ENCODE data around the gene PLXNB1. TPM values are rescaled to one million over a fixed set of nuclear protein-coding genes. Genes with fewer than 3 reads are reported as not detected.

Gene PLXNB1
- total RNA-seq, 5 donors from 2014 or later (not counting 1 experiment from before 2014, with no cell fraction given): 2.5 to 6.9 (median 5.9) TPM

DNA sequence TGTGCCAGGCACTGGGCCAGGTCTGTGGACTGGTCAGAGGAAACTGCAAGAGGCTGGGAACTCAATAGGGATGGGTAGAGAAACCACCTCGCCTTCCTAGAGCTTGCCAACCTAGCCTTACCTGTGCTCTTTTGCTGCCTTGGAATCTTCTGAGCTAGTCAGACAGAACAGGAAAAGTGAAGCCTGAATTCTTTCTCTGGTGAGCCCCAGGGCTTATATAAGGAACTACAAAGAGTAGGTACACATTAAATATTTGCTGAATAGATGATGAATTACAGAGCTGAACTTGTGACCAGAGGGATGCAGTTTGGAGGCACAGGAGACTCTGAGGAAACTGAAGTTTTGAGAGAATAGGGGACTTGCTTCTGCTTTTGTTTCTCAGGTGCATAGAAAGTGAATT, 73.5 kb downstream of the PLXNB1 start:
- Histone ChIP-seq H3K4me1 (ENCODE audit: control insufficient read depth in 1 of 2, extremely low read depth in 1 of 2, insufficient read depth in 2 of 2, low read length in 2 of 2) (no peaks in the 10 kb centered on the region), H3K27ac (ENCODE audit: low read length) (no peak overlapping the region), H3K9me3 (no peaks in the 10 kb centered on the region), H3K4me3 (ENCODE audit: control insufficient read depth in 1 of 2, extremely low read depth in 1 of 2, low read length in 1 of 2) (no peak overlapping the region), H3K36me3 (ENCODE audit: control insufficient read depth in 2 of 2, extremely low read depth in 1 of 2, insufficient read depth in 1 of 2, low read length in 1 of 2) (no peaks in the 10 kb centered on the region), H3K27me3 (replicated peaks in 1 of 2; ENCODE audit: control insufficient read depth in 2 of 2, extremely low read depth in 1 of 2, insufficient read depth in 2 of 2, low read length in 1 of 2) (peaks cover 0 to 26% of the 10 kb centered on the region in 2 experiments)
- WGBS (ENCODE audit: insufficient coverage): 67% methylated on average over 1 of the region's 1 CpG
- ChIA-PET POLR2A (no interaction called here), CTCF (no interaction called here)
- H3K36me3 Mint-ChIP-seq: no peaks in the 10 kb centered on the region
- peaks cover 23 to 35% of the 10 kb centered on the region in 2 donors for H3K27me3 Mint-ChIP-seq
- ATAC-seq (replicated peaks in 1 of 4): no peak
- no peak for DNase-seq
- no peak overlapping the region for H3K27ac Mint-ChIP-seq
- H3K9me3 Mint-ChIP-seq: peaks cover 0 to 9% (median 5%) of the 10 kb centered on the region in 3 donors
- no peak overlapping the region for H3K4me3 Mint-ChIP-seq
- H3K4me1 Mint-ChIP-seq: no peaks in the 10 kb centered on the region

DNA sequence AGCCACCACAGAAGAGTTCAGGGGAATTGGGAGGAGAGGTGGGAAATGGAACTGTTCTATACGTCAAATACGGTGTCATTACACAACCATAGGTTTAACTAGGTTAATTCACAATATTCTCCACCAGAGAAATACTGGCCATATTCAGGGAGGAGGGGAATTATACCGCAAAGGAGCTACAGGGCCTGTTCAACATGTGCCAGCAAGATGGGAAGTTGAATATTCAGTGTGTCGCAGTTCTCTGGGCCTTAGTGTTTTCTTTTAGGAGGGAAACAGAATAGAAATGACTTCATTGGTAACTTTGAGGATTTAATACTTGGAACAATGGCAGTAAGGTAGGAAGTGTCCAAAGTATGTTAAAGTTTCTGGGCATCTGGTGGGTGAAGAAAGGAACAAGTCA, 75.9 kb downstream of the PLXNB1 start:
- CTCF ChIA-PET: no interaction called here
- H3K27ac Mint-ChIP-seq: no peak overlapping the region

More for the DNA sequence above, 75.9 kb downstream of the PLXNB1 start:
- no peaks in the 10 kb centered on the region for H3K4me1 ChIP-seq (ENCODE audit: control insufficient read depth in 1 of 2, extremely low read depth in 1 of 2, insufficient read depth in 2 of 2, low read length in 2 of 2)
- ATAC-seq (replicated peaks in 1 of 4) (no peak), DNase-seq (no peak)
- H3K27ac ChIP-seq (ENCODE audit: low read length): no peak overlapping the region
- POLR2A ChIA-PET: no interaction called here
- H3K4me1 Mint-ChIP-seq: no peaks in the 10 kb centered on the region
- no peak overlapping the region for H3K4me3 ChIP-seq (ENCODE audit: control insufficient read depth in 1 of 2, extremely low read depth in 1 of 2, low read length in 1 of 2)
- WGBS (ENCODE audit: insufficient coverage): 86% methylated on average over 2 of the region's 4 CpGs
- peaks cover 23 to 39% of the 10 kb centered on the region in 2 donors for H3K27me3 Mint-ChIP-seq
- H3K36me3 Mint-ChIP-seq: no peaks in the 10 kb centered on the region
- no peak overlapping the region for H3K4me3 Mint-ChIP-seq
- H3K9me3 ChIP-seq: no peaks in the 10 kb centered on the region
- no peaks in the 10 kb centered on the region for H3K9me3 Mint-ChIP-seq
- H3K36me3 ChIP-seq (ENCODE audit: control insufficient read depth in 2 of 2, extremely low read depth in 1 of 2, insufficient read depth in 1 of 2, low read length in 1 of 2): no peaks in the 10 kb centered on the region
- peaks cover 0 to 30% of the 10 kb centered on the region in 2 experiments for H3K27me3 ChIP-seq (replicated peaks in 1 of 2; ENCODE audit: control insufficient read depth in 2 of 2, extremely low read depth in 1 of 2, insufficient read depth in 2 of 2, low read length in 1 of 2)

Other genes starting within 250 kb of the PLXNB1 start
- gene CDC25A, start 241.7 kb downstream of the PLXNB1 start, total RNA-seq: 1 to 10 TPM in 1 of 5 donors, under 1 TPM in 4; 0.28 to 1.1 (median 0.44) TPM
- not detected for gene CAMP, start 206.6 kb downstream of the PLXNB1 start, total RNA-seq
- gene ZNF589, start 189.0 kb downstream of the PLXNB1 start, total RNA-seq: 10 to 100 TPM; 34.4 to 47.6 (median 44.2) TPM
- 10 to 100 TPM; 15.2 to 38.0 (median 31.8) TPM for gene NME6, start 128.7 kb downstream of the PLXNB1 start, total RNA-seq
- gene SPINK8, start 96.4 kb downstream of the PLXNB1 start, total RNA-seq: not detected
- not detected for gene FBXW12, start 57.9 kb downstream of the PLXNB1 start, total RNA-seq
- gene CCDC51, start 10.0 kb upstream of the PLXNB1 start, total RNA-seq: 1 to 10 TPM; 5.0 to 7.9 (median 6.4) TPM
- gene TMA7, start 10.2 kb upstream of the PLXNB1 start, total RNA-seq: 100 to 1,000 TPM; 216 to 245 (median 229) TPM
- 10 to 100 TPM in 3 of 5 donors, 1 to 10 TPM in 2; 7.8 to 14.9 (median 12.8) TPM for gene ATRIP, start 16.7 kb upstream of the PLXNB1 start, total RNA-seq
- 100 to 1,000 TPM; 156 to 258 (median 217) TPM for gene SHISA5, start 74.1 kb upstream of the PLXNB1 start, total RNA-seq
- gene PFKFB4, start 126.7 kb upstream of the PLXNB1 start, total RNA-seq: 1 to 10 TPM; 1.8 to 4.2 (median 2.4) TPM
- gene UCN2, start 133.7 kb upstream of the PLXNB1 start, total RNA-seq: under 1 TPM in 1 of 5 donors, not detected in 4; 0.16 TPM
- gene COL7A1, start 165.2 kb upstream of the PLXNB1 start, total RNA-seq: 1 to 10 TPM in 3 of 5 donors, under 1 TPM in 2; 0.33 to 2.3 (median 1.3) TPM
- 100 to 1,000 TPM in 2 of 5 donors, 10 to 100 TPM in 3; 93.0 to 109 (median 98.4) TPM for gene UQCRC1, start 179.6 kb upstream of the PLXNB1 start, total RNA-seq
- under 1 TPM in 1 of 5 donors, not detected in 4; 0.39 TPM for gene TMEM89, start 191.7 kb upstream of the PLXNB1 start, total RNA-seq
- 10 to 100 TPM; 16.2 to 36.4 (median 29.2) TPM for gene SLC26A6, start 205.4 kb upstream of the PLXNB1 start, total RNA-seq
- gene CELSR3, start 232.8 kb upstream of the PLXNB1 start, total RNA-seq: 1 to 10 TPM; 5.6 to 7.4 (median 6.2) TPM

Measured in T-cell (primary cell).